Measurements from ENCODE around the gene TBX4.

DNA sequence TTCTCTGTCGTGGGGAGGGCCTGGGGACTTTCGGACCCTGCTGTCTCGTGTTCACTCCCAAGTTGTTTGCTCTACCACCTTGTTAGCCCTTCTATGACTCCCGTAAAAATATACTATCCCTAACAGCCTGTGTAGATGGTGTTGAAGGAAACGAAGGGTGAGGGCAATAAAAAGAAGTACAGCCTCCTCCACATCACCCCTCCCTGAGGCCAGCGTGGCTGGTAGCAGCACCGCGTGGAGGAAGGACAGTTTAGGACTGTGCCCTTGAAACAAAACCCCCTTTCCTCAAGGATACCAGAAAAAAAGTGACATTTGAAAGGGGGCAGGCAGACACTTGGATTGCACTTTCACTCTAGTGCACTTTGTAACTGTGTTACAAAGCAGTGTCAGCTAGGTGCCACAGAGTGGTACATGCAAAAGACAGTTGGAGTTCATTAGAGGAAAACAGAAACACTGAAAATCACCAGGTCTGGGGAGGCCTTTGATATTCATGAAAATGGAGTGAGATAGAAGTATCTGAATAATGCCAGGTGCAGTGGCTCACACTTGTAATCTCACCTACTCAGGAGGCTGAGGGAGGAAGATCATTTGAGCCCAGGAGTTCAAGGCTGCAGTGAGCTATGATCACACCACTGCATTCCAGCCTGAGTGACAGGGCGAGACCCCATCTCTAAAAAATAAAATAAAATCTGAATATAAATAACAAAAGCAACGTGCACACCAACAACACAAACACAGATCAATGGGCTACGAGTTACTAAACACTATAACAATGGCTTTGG is 53.8 kb downstream of the TBX4 start:
- no peak for TF ChIP-seq NFIC (IDR thresholded peaks at IDR 0.05)
- no peak for TF ChIP-seq EP300 (IDR thresholded peaks at IDR 0.05; ENCODE audit: borderline replicate concordance)
- TF ChIP-seq, protein P1, sequence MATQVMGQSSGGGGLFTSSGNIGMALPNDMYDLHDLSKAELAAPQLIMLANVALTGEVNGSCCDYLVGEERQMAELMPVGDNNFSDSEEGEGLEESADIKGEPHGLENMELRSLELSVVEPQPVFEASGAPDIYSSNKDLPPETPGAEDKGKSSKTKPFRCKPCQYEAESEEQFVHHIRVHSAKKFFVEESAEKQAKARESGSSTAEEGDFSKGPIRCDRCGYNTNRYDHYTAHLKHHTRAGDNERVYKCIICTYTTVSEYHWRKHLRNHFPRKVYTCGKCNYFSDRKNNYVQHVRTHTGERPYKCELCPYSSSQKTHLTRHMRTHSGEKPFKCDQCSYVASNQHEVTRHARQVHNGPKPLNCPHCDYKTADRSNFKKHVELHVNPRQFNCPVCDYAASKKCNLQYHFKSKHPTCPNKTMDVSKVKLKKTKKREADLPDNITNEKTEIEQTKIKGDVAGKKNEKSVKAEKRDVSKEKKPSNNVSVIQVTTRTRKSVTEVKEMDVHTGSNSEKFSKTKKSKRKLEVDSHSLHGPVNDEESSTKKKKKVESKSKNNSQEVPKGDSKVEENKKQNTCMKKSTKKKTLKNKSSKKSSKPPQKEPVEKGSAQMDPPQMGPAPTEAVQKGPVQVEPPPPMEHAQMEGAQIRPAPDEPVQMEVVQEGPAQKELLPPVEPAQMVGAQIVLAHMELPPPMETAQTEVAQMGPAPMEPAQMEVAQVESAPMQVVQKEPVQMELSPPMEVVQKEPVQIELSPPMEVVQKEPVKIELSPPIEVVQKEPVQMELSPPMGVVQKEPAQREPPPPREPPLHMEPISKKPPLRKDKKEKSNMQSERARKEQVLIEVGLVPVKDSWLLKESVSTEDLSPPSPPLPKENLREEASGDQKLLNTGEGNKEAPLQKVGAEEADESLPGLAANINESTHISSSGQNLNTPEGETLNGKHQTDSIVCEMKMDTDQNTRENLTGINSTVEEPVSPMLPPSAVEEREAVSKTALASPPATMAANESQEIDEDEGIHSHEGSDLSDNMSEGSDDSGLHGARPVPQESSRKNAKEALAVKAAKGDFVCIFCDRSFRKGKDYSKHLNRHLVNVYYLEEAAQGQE (IDR thresholded peaks at IDR 0.05; ENCODE audit: low read depth) = no peak
- no peak for TF ChIP-seq TAF1 (IDR thresholded peaks at IDR 0.05; ENCODE audit: low read depth)
- TF ChIP-seq FOXM1 (IDR thresholded peaks at IDR 0.05; ENCODE audit: borderline replicate concordance, low read depth) = no peak
- TF ChIP-seq YY1 (IDR thresholded peaks at IDR 0.05; ENCODE audit: low read depth) = no peak
- no peak for TF ChIP-seq TEAD4 (IDR thresholded peaks at IDR 0.05)

Measured in Ishikawa (cell line).